ENCODE data around the gene C3orf70. TPM values are rescaled to one million over a fixed set of nuclear protein-coding genes. Genes with fewer than 3 reads are reported as not detected.

The C3orf70 gene
- total RNA-seq, 1 donor from 2014 or later = 16.5 TPM

DNA sequence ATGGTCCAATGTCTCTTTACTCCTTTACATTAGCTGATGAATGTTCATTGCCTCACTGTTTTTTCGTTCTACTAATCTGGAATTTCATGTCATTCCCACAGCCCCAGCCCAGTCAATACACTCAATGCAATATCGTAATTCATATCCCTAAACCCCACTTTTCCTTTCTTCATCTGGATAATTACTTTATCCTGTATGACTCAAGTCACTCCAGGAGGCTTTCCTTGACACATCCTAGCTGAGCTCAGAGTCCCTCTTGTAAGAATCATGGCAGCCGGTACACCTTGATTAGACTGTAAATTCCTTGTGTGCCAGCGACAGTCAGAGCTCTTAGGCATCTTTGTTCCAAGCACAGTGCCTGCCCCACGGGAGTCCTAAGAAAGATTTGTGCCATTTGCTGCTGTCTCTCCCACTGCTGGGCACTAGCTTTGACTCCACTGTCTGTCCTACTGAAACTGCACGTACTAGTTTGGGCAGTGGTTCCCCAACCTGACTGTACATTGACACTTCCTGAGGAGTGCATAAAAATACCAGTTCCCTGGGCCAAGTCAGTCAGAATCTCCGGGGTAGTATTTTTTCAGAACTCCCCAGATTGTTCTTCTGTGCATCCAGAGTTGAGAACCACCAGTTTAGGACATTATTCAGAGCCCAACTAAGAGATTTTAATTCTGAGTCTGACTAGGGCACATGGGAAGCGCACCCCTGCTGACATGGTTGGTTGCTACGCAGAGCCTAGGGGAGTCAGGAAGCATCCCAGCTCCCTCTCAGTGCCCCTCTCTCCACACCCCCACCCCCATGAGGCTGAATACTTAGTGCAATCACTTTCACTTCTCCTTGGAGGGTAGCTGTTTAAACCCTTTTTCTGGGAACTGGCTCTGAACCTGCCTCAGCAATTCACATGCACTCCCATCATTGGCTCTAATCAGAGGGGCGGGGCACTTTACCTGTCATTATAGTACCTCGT is 19.5 kb upstream of the C3orf70 start:
- Histone ChIP-seq H3K4me3 (no peak overlapping the region), H3K9me3 (no peaks in the 10 kb centered on the region), H3K36me3 (no peaks in the 10 kb centered on the region), H3K27me3 (no peaks in the 10 kb centered on the region), H3K27ac (no peak overlapping the region), H3K4me1 (no peaks in the 10 kb centered on the region)
- TF ChIP-seq CTCF (IDR thresholded peaks at IDR 0.05) = no peak
- intact Hi-C loops (cut with DNase I) = no loop called here
- no peak for DNase-seq (ENCODE audit: low spot score in 2 of 2)

DNA sequence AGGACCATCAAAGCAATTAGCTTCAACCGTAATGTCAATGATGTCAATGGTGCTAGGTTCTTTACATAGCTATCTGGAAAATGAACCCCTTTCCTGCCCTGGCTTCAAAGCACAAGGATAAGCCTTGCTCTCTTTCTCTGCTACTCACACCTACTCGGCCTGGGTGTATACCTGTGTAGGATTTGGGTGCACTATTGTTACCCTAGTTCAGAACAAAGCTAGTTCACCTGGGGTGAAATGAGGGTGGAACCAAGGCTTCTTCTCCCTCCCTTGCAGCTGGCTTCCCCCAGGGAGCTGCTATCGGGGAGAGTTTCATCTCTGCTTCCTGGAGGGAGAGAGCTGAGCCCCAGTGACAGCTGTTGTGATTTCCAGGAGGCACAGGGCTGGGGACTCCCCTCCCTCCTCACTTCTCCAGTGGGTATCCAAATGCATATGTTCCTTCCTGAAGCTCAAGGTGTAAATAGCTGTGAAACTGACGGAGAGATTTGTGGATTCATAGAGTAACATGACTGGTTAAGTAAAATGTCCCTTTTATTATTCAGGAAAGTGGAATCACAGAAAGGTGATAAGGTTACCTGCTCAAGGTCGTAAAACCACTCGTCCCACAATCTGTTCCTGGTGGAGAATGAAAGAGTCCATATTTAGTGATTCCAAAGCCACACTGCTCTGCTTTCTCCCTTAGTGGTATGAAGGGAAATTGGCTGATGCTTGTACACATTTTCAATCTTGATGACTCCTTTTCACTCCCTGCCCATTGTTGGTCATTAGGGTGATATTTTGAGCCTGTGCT is 11.8 kb upstream of the C3orf70 start:
- Histone ChIP-seq H3K27ac (no peak overlapping the region), H3K4me3 (no peak overlapping the region), H3K9me3 (no peaks in the 10 kb centered on the region), H3K27me3 (no peaks in the 10 kb centered on the region), H3K36me3 (no peaks in the 10 kb centered on the region), H3K4me1 (no peaks in the 10 kb centered on the region)
- DNase-seq (ENCODE audit: low spot score in 2 of 2) = no peak
- intact Hi-C loops (cut with DNase I) = no loop called here
- no peak for TF ChIP-seq CTCF (IDR thresholded peaks at IDR 0.05)

DNA sequence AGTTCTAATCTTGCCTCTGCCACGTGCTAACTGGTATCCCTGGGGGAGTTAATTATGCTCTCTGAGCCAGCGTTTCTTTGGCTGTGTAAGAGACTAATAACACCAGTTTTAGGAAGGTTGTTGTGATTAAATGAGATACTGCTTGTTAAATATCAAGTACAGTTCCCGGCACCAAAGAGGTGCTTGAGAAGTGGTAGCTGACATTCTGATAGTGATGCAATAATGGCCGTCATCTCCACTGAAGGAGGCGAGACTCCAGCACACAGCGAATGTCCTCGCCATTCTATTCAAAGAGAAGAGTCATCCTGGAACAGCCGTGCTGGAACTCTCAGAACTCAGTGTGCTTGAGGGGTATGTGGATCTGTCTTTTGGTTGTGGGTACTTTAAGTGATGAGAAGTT is 9.8 kb upstream of the C3orf70 start:
- no peaks in the 10 kb centered on the region for H3K4me1 ChIP-seq
- TF ChIP-seq CTCF (IDR thresholded peaks at IDR 0.05) = no peak
- intact Hi-C loops (cut with DNase I) = no loop called here
- no peaks in the 10 kb centered on the region for H3K36me3 ChIP-seq
- H3K27ac ChIP-seq = no peak overlapping the region
- H3K9me3 ChIP-seq = no peaks in the 10 kb centered on the region
- H3K4me3 ChIP-seq = no peak overlapping the region
- no peaks in the 10 kb centered on the region for H3K27me3 ChIP-seq
- no peak for DNase-seq (ENCODE audit: low spot score in 2 of 2)

DNA sequence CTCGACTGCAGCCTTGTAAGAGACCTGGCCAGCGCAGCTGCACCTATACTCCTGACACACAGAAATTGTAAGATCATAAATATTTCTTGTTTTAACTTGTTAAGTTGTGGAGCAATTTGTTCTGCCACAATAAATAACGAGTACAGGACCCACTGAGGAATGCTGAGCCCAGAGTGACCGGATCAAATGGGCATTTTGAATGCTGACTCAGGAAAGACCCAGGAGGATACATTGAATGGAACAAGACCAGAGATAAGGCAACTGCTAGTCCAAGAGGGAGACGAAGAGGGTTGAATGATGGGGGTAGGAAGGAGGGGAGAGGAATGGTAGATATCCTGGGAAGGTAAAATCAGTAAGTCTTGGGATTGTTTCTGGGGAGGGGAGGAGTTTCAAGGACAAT is 8.9 kb upstream of the C3orf70 start:
- H3K27ac ChIP-seq = no peak overlapping the region
- H3K4me1 ChIP-seq = no peaks in the 10 kb centered on the region
- H3K9me3 ChIP-seq = no peaks in the 10 kb centered on the region
- no peak overlapping the region for H3K4me3 ChIP-seq
- no peak for DNase-seq (ENCODE audit: low spot score in 2 of 2)
- no peaks in the 10 kb centered on the region for H3K36me3 ChIP-seq
- TF ChIP-seq CTCF (IDR thresholded peaks at IDR 0.05) = no peak
- intact Hi-C loops (cut with DNase I) = no loop called here
- H3K27me3 ChIP-seq = no peaks in the 10 kb centered on the region

GRCh38 chr3:185157347-185157746 is 4.5 kb upstream of the C3orf70 start:
- peaks cover 0 to 1% of the 10 kb centered on the region in 2 donors for H3K4me1 ChIP-seq
- no peak for TF ChIP-seq CTCF (IDR thresholded peaks at IDR 0.05)
- H3K4me3 ChIP-seq = no peak overlapping the region

More at GRCh38 chr3:185157347-185157746, 4.5 kb upstream of the C3orf70 start:
- Histone ChIP-seq H3K9me3 (no peaks in the 10 kb centered on the region), H3K27me3 (no peaks in the 10 kb centered on the region), H3K27ac (no peak overlapping the region), H3K36me3 (no peaks in the 10 kb centered on the region)
- no peak for DNase-seq (ENCODE audit: low spot score in 2 of 2)
- intact Hi-C loops (cut with DNase I) = no loop called here
